Activated gamma-delta T cell treated with anti-CD3 and anti-CD28 coated beads, Interleukin-2, amount 50 U/mL, for 16 hours (primary cell): ENCODE results near the gene PA2G4.
"Not testable (repeated sequence)": the region's sequence is repeated elsewhere in the genome, so short reads cannot be mapped to it uniquely, and the experiment has no call there.

Experiments used
- DNase-seq: peaks from one replicate; pipeline ENCODE4 v3.0.0-alpha.2; 2020; ENCODE audit warnings: low read depth

The PA2G4 gene

GRCh38 chr12:56153678-56154065, 49.3 kb downstream of the PA2G4 start:
- no peak for DNase-seq

DNA sequence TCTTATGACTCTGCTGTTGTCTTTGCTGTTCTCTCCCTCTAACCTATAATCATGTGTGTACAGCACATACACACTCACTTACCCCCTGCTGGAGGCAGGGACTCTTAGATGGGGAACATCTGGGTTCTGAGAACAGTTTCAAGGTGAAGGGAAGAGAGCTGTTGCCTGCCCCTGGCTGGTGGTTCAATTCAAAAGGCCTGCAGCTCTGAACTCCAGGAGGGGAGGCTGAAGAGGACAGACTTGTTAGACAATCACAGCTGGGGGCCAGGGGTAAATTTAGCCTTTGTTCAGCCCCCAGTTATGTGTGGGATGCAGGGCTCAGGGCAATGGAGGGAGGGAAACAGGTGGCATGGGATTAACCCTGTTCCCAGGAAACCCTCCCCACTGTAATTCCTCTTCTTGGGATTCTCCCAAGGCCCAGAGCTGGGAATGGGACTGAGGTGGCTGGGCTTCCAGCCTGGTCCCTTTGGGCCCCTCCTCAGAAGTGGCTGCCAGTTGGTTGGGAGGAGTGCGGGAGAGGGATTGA, 50.0 kb downstream of the PA2G4 start:
- no peak for DNase-seq

DNA sequence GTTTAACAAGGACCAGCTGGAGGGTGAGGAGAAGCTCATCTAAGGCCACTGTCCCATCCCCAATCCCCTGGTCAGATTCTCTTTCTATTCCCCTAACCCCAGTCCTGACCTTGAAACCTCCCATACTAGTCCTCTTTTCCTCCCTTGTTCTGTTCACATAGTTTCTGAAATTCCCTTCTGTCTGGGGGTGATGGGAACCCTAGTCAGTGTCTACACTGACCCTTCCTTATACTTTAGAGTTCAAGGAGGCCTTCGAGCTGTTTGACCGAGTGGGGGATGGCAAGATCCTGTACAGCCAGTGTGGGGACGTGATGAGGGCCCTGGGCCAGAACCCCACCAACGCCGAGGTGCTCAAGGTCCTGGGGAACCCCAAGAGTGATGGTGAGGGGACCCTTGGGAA, 50.5 kb downstream of the PA2G4 start:
- DNase-seq = no peak

DNA sequence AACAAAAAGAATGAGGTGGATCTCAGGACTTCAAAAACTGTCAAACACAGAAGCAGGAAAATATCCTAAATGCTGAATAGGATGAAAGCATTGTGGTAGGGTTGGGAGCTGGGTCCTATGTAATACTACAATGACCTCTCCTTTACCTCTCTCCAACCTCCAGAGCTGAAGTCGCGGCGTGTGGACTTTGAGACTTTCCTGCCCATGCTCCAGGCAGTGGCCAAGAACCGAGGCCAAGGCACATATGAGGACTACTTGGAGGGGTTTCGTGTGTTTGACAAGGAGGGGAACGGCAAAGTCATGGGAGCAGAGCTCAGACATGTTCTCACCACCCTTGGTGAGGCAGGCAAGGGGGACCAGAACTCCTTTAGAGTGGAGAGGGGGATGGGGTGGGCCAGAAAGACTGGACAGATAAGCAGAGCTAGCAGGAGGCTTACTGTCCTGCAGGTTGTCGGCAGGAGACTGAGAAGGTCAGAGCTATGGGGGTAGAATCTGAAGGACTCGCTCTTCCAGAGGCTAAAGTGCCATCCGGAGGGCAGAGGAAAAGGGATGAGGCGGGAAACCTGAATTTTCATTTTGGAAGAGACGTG, 51.0 kb downstream of the PA2G4 start:
- DNase-seq = no peak

DNA sequence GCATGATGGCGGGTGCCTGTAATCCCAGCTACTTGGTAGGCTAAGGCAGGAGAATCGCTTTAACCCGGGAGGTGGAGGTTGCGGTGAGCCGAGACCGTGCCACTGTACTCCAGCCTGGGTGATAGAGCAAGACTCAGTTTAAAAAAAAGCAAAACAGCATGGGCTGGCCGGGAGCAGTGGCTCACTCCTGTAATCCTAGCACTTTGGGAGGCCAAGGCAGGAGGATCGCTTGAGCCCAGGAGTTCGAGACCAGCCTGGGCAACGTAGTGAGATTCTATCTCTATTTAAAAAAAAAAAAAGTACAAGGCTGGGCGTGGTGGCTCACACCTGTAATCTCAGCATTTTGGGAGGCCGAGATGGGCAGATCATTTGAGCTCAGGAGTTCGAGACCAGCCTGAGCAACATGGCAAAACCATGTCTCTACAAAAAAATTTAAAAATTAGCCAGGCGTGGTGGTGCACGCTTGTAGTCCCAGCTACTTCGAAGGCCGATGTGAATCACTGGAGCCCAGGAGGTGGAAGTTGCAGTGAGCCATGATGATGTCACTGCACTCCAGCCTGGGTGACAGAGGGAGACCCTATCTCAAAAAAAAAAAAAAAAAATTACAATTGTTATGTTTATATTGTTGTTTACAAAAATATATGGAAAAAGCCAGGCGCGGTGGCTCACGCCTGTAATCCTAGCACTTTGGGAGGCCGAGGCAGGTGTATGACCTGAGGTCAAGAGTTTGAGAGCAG, 52.3 kb downstream of the PA2G4 start:
- not testable (repeated sequence) for DNase-seq

- peak; percentile 22 for DNase-seq
Measured at GRCh38 chr12:56157201-56158028, 53.1 kb downstream of the PA2G4 start.

GRCh38 chr12:56158029-56158925, 53.9 kb downstream of the PA2G4 start, which contains the start of gene MYL6:
Gene MYL6, plus strand, starts transcription at chr12:56158359. Its CDS starts 43 bp downstream, at chr12:56158402.
- peak; percentile 86 for DNase-seq

DNA sequence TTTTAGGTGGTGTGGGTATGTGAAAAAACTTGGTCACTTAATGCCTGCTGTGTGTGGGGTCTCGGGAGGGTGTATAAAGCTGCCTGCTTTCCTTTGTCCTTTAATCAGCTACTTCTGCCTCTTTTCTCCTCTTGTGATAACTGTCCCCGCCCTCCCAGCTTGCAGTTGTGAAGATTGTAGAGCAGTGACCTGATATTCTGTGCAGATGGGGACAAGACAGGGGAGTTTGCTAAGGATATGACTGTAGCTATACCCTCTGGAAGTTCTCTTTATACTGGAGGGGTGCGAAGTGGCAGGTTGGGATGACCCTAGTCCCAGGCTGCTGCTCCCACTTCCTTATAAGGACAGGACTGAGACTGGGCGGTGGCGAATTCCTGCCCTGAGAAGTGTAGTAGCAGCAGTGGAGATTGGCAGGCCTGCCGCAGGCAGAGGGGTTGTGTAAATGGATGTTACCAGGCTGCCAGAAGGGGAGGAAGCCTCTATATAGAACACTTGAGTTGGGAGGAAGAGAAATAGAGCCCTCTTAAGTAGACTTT, 54.6 kb downstream of the PA2G4 start:
- DNase-seq = no peak

DNA sequence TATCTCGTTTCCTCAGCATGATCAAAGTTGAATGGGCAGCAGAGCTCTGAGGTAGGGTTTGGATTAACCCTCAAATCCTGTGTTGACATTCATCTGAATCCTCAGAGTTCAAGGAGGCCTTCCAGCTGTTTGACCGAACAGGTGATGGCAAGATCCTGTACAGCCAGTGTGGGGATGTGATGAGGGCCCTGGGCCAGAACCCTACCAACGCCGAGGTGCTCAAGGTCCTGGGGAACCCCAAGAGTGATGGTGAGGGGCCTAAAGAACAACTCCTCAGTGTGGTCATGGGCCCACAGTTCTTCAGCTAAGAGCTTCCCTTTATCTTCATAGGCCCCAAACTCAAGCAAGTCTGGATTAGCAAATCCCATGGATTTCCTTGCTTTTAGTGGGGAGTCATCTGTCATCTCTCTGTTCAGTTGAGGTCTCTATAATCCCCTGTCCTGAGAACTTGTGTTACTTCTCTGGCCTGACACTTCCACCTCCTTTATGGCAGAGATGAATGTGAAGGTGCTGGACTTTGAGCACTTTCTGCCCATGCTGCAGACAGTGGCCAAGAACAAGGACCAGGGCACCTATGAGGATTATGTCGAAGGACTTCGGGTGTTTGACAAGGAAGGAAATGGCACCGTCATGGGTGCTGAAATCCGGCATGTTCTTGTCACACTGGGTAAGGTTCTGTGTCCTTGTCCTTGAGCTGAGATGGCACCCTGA, 55.3 kb downstream of the PA2G4 start:
- no peak for DNase-seq

GRCh38 chr12:56160193-56160763, 55.9 kb downstream of the PA2G4 start:
- DNase-seq = peak; percentile 47

GRCh38 chr12:56160894-56161689, 56.7 kb downstream of the PA2G4 start:
- DNase-seq = no peak

DNA sequence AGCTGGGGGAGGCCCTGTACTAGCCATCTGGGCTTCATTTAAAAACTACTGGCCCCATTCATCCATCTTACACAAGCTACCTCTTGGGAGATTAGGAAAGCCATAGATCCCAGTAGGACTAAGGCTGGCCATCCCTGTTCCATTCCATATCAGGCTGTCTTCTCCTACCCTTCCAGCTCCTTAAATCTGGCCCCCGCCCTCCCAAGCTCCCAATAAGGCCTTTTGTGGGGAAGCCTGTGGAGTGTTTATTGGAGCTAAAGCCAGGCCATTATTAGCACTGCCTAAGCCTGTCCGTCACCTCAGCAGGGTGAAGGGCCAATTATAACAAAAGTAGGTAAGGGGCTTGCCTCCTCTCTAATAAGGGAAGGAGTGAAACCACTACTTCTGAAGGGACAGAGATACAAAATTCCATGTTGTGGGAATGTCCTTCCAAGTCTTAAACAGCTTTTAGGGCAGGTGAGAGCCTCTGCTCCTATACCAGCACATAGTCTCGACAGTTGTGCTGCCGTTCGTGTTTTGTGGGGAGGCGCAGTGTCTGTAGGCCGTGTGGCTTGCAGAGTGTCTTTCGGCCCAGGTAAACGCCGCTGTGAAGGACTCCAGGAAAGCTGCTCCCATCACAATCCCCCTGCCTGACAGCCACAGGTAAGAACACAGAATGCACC, 57.5 kb downstream of the PA2G4 start:
- no peak for DNase-seq

GRCh38 chr12:56162468-56163290, 58.3 kb downstream of the PA2G4 start:
- no peak for DNase-seq
